Inflammatory macrophage treated with lipopolysaccharide for 1 hour (primary cell): ENCODE data around the gene PALLD.

Experiments used
- DNase-seq, 2 donors: peaks; one replicate each; pipeline ENCODE4 v3.0.0-alpha.2; 2020 to 2022

The PALLD gene

GRCh38 chr4:168884251-168885124 lies 387.6 kb downstream of the PALLD start:
- no peak for DNase-seq

DNA sequence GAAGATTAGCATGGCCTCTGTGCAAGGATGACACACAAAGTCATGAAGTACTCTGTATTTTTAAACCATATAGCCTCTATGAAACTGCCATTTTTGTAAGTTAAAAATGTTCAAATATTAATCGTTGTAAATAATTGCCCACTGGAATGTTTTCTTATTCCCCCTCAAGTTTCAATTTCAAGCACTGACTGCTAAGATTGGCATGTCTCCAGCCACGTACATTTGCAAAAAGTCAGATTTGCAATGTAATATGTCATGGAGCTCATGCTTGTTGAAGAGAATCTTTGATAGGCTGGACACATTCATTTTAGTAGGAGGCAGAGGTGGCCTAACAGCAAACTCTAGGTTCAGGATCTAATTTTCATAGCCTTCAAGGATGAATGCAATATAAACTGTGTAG lies 388.5 kb downstream of the PALLD start:
- no peak for DNase-seq

- DNase-seq, result no peak
Observed at GRCh38 chr4:168886351-168886750, 389.5 kb downstream of the PALLD start.

- DNase-seq, result no peak
Observed at GRCh38 chr4:168887809-168888208, 391.0 kb downstream of the PALLD start.

- no peak for DNase-seq
Observed at GRCh38 chr4:168888715-168889215, 391.9 kb downstream of the PALLD start.

DNA sequence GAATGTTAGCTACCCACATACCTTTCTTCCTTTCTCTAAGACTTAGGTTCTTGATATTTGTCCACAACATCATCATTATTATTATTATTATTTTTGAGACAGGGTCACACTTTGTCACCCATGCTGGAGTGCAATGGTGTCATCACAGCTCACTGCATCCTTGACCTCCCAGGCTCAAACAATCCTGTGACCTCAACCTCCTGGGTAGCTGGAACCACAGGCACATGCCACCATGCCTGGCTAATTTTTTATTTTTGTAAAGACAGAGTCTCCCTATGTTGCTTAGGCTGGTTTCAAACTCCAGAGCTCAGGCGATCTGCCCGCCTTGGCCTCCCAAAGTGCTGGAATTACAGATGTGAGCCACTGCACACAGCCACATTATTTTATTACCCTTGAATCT lies 394.2 kb downstream of the PALLD start:
- no peak for DNase-seq

GRCh38 chr4:168891688-168892087 lies 394.8 kb downstream of the PALLD start:
- DNase-seq, result no peak

DNA sequence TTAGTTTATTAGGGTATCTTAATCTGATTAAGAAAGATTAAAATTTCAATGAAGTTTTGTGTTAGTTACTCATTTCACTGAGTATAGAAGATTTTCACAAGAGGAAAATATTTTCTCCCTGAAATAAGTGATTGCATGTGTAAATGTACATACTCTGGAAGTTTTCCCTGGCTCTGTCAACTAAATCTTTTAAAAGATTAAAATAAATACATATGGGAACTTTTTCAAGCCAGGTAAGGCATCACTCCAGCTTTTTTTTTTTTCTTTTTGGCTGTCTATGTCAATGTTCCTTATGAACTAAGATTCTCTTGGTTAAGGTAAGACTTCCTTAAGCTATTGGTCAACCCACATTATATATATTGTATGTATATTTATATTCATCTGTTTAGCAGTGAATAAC lies 395.6 kb downstream of the PALLD start:
- DNase-seq, result no peak

- no peak for DNase-seq
Observed at GRCh38 chr4:168893205-168893604, 396.4 kb downstream of the PALLD start.

- DNase-seq, result no peak
Observed at GRCh38 chr4:168893807-168894206, 397.0 kb downstream of the PALLD start.

DNA sequence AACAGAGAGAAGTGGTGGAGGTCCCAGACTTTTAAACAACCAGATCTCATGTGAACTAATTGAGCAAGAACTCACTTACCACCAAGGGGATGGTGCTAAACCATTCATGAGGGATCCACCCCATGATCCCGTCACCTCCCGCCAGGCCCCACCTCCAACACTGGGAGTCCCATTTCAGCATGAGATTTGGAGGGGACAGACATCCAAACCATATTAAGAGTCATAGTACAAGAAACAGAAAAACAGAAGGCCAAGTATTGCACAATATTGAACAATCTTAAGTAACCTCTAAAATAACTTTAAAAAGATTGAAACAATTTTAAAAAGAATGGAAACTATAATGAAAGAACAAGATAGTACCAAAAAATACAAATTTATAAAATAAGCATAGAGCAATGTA lies 403.2 kb downstream of the PALLD start:
- peak in 1 of 2 donors; percentile 42 for DNase-seq

DNA sequence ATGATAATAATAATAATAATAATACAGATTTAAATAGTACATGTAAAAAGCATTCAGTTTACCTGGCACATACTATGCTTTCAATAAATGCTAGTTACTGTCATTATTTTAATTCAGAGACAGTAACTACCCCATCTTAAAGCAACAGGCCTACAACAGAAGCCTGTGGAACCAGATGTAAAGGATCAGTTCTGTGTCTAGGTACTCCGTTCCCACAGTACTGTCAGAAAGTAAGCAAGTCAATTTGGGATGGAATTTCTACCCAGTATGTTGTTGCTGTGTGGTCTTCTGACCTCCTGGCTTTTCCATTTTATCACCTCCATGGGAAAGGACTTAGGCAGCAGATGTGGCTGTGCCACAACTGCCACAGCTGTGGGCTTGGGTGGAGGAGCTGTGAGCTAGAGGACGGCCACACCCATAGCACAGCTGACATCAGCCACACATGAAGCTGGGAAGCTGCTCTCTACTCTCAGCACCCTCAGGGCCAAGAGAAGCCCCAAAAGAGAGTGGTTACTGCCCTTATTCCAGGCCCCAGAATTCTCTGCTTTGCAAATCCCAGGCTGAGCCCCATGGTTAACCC lies 410.4 kb downstream of the PALLD start:
- no peak for DNase-seq

- DNase-seq, result no peak
Observed at GRCh38 chr4:168908093-168908492, 411.2 kb downstream of the PALLD start.

GRCh38 chr4:168908851-168909273 lies 412.0 kb downstream of the PALLD start:
- no peak for DNase-seq

DNA sequence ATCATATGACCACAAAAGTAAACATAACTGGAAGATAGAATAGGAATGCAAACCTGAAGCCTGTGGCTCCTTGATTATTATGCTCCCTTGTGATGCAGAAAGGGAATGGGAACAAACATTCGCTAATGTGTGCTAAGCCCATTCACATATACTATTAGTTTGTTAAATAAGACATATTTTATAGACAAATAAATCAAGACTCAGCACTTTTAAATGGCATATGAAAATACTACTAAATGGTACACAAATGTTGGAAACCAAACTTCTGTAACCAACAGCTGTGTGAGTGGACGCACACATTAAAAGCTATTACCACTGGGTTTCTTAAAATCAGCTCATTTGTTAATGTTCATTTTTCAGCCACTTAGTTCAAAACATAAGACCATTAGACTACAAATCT lies 417.2 kb downstream of the PALLD start:
- no peak for DNase-seq

- peak; percentile 34 to 78 for DNase-seq
Observed at GRCh38 chr4:168917138-168917779, 420.4 kb downstream of the PALLD start.

GRCh38 chr4:168919706-168920324 lies 423.0 kb downstream of the PALLD start:
- no peak for DNase-seq

GRCh38 chr4:168920441-168921065 lies 423.7 kb downstream of the PALLD start:
- no peak for DNase-seq

- peak; percentile 44 to 76 for DNase-seq
Observed at GRCh38 chr4:168923526-168924194, 426.8 kb downstream of the PALLD start.

DNA sequence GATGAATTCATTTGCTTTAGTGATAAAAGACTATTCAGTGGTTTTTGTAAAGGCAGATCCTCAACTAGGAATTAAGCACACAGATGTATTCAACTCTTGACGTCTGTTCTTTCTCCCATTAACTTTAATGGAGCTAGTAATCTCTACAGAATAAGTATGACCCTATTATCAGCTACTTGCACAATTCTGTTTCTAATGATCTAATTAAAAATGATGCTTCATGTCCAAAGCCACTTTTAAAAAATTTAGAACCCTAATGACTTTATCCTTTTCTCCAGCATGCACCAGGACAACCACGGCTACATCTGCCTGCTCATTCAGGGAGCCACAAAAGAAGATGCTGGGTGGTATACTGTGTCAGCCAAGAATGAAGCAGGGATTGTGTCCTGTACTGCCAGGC lies 427.8 kb downstream of the PALLD start:
- DNase-seq, result no peak

DNA sequence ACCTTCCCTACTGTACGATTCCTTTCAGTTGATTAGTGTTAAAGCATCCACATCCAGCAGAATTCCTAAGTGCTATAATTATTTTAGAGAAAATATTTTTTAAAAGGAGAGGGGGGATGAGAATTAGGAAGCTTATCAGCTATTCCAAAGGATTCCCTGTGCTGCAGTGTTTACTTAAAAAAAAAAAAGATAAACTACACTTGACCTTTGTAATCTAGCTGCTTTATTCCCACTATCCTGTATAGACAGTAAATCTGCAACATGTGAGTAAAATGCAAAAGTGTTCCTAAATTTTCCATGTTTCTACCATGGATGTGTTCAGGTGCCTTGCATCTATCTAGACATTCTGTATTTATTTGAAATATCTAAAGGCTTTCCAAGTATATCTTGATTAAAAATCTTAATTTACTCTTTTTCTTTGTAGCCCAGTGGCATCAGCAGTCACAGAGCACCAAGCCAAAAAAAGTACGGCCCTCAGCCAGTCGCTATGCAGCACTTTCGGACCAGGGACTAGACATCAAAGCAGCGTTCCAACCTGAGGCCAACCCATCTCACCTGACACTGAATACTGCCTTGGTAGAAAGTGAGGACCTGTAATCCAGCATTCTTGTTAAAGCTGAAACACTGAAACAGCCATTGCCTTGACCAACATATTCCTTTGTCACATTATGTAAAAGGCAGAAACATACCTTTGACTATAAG lies 429.1 kb downstream of the PALLD start:
- DNase-seq, result no peak

GRCh38 chr4:168928346-168928745 lies 431.5 kb downstream of the PALLD start:
- DNase-seq, result no peak
